Vagina (tissue), 2 donors: ENCODE results near the gene CD36. TPM values are rescaled to one million over a fixed set of nuclear protein-coding genes. Genes with fewer than 3 reads are reported as not detected.

Experiments used
- DNase-seq, 2 donors: peaks; one replicate each; pipeline ENCODE4 v3.0.0-alpha.2; 2017; ENCODE audit errors: extremely low spot score in 2 of 2
- H3K27ac ChIP-seq: fragments of 200-600 bp; sonication (generic); one replicate; pipeline ENCODE4 v1.5.1; 2019
- H3K27me3 ChIP-seq: fragments of 200-600 bp; sonication (generic); one replicate; pipeline ENCODE4 v1.5.1; 2019
- H3K36me3 ChIP-seq, 2 donors: fragments of 200-600 bp; sonication (generic); one replicate each; pipeline ENCODE4 v1.5.1; 2017 to 2019
- H3K4me1 ChIP-seq: fragments of 200-600 bp; sonication (generic); one replicate; pipeline ENCODE4 v1.5.1; 2019
- H3K4me3 ChIP-seq, 2 donors: fragments of 200-600 bp; sonication (generic); 1 replicate in 1 of 2; 2 replicates in 1 of 2; pipeline ENCODE4 v1.5.1; 2016 to 2019
- H3K9me3 ChIP-seq: fragments of 200-600 bp; sonication (generic); one replicate; pipeline ENCODE4 v1.5.1; 2019
- POLR2A ChIP-seq, 2 donors: fragments of 450-650 bp; IDR thresholded peaks; one replicate each; pipeline ENCODE4 v1.6.1; 2017; ENCODE audit warnings: antibody characterized with exemption in 2 of 2, mild to moderate bottlenecking in 2 of 2, moderate library complexity in 2 of 2
- POLR2AphosphoS5 ChIP-seq, 2 donors: sonication (generic); formaldehyde crosslinking; IDR thresholded peaks; one replicate each; pipeline ENCODE4 v1.9.0; 2017; ENCODE audit warnings: antibody characterized with exemption in 2 of 2, mild to moderate bottlenecking in 2 of 2, low read depth in 1 of 2; ENCODE audit not compliant: insufficient read depth in 1 of 2
- intact Hi-C: fragments of 100-400 bp; cut with DNase I; formaldehyde crosslinking; loops from one replicate; pipeline ENCODE4 v1.15.1; 2023
- total RNA-seq: library from RNA; depleted of rRNA; stranded (reverse); fragments of >200 nt; gene quantifications from one replicate; pipeline ENCODE4 v1.2.3, GENCODE V29; 2016
- TF ChIP-seq, protein P1 (sequence below), 3 experiments: fragments of 450-650 bp in 2 of 3; fragments of 200-600 bp in 1 of 3; sonication (generic) in 1 of 3; IDR thresholded peaks; one replicate each; pipeline ENCODE4 v1.5.1; 2017 to 2019; ENCODE audit warnings: antibody characterized with exemption in 3 of 3, mild to moderate bottlenecking in 2 of 3, moderate library complexity in 2 of 3

CD36 gene
- total RNA-seq, 1 donor from 2014 or later, result 102 TPM

DNA sequence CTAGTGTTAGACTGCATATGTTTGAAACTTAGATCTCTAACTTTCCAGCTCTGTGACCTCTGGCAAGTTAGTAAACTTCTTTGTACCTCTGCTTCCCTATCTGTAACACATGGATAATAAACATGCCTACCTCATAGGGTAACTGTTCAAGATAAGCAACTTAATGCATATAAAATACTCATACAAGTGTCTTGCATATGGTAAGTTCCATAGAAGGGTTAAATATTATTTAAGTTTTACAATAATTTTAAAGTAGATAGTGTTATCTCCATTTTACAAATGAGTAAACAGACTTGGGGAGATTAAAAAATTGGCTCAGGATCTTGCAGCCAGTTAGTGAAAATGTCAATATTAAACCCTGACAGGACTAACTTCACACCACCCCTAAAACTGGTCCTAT is 30.1 kb upstream of the CD36 start:
- DNase-seq, result no peak
- Histone ChIP-seq H3K27me3 (no peaks in the 10 kb centered on the region), H3K4me3 (no peak overlapping the region), H3K9me3 (no peaks in the 10 kb centered on the region), H3K36me3 (no peaks in the 10 kb centered on the region), H3K4me1 (no peaks in the 10 kb centered on the region), H3K27ac (no peak overlapping the region)
- TF ChIP-seq, protein P1, sequence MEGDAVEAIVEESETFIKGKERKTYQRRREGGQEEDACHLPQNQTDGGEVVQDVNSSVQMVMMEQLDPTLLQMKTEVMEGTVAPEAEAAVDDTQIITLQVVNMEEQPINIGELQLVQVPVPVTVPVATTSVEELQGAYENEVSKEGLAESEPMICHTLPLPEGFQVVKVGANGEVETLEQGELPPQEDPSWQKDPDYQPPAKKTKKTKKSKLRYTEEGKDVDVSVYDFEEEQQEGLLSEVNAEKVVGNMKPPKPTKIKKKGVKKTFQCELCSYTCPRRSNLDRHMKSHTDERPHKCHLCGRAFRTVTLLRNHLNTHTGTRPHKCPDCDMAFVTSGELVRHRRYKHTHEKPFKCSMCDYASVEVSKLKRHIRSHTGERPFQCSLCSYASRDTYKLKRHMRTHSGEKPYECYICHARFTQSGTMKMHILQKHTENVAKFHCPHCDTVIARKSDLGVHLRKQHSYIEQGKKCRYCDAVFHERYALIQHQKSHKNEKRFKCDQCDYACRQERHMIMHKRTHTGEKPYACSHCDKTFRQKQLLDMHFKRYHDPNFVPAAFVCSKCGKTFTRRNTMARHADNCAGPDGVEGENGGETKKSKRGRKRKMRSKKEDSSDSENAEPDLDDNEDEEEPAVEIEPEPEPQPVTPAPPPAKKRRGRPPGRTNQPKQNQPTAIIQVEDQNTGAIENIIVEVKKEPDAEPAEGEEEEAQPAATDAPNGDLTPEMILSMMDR (IDR thresholded peaks at IDR 0.05), result no peak
- no peak for TF ChIP-seq POLR2A (IDR thresholded peaks at IDR 0.05)
- no peak for TF ChIP-seq POLR2AphosphoS5 (IDR thresholded peaks at IDR 0.05; ENCODE audit: insufficient read depth in 1 of 2, low read depth in 1 of 2)
- intact Hi-C loops, result no loop called here

DNA sequence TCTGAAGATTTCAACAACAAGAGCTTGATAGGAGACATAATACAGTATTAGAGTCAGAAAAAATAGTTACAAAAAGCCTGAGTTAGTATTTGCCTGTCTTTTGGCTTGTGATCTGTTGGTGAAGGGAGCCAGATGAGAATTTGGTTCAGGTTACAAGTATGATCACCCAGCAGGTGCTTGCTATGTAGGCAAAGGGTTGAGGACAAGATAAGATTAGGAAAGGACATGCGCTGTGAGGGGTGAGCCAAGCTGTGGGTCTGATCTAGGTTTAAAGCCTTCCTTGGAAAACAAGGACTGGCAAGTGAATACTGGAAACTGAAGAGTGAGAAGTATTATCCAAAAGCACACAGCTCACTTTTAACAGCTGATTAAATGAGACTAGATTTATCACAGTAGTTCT is 28.7 kb upstream of the CD36 start:
- Histone ChIP-seq H3K36me3 (no peaks in the 10 kb centered on the region), H3K4me1 (peaks cover 2% of the 10 kb centered on the region)
- intact Hi-C loops, result no loop called here

DNA sequence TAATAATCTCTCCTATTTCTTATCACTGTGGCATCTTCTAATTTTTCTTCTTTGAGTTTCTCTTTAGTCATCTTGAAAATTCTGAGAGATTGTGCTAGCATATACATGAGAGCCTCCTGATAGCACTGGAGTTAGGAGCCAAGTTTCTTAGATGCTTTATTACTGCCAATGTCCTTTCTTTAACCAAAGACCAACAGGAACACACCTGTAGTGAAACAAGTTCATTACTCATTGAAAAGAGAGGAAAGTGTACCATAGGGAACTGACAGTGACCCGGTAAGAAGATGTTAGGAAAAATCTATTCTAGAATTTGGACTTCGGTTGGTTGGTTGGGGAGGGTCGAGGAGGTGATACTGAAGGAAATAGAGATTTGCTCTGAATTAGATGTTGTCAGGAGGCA is 27.1 kb upstream of the CD36 start:
- Histone ChIP-seq H3K4me1 (peaks cover 9% of the 10 kb centered on the region), H3K9me3 (no peaks in the 10 kb centered on the region), H3K27ac (no peak overlapping the region), H3K27me3 (no peaks in the 10 kb centered on the region), H3K4me3 (no peak overlapping the region), H3K36me3 (no peaks in the 10 kb centered on the region)
- intact Hi-C loops, result no loop called here
- TF ChIP-seq, protein P1 (IDR thresholded peaks at IDR 0.05), result no peak
- TF ChIP-seq POLR2AphosphoS5 (IDR thresholded peaks at IDR 0.05; ENCODE audit: insufficient read depth in 1 of 2, low read depth in 1 of 2) (no peak), POLR2A (IDR thresholded peaks at IDR 0.05) (no peak)
- no peak for DNase-seq

More for the DNA sequence above, 28.7 kb upstream of the CD36 start:
- DNase-seq, result no peak
- H3K9me3 ChIP-seq, result no peaks in the 10 kb centered on the region
- TF ChIP-seq, protein P1 (IDR thresholded peaks at IDR 0.05), result no peak
- TF ChIP-seq POLR2AphosphoS5 (IDR thresholded peaks at IDR 0.05; ENCODE audit: insufficient read depth in 1 of 2, low read depth in 1 of 2), result no peak
- no peak for TF ChIP-seq POLR2A (IDR thresholded peaks at IDR 0.05)
- H3K27ac ChIP-seq, result no peak overlapping the region
- H3K4me3 ChIP-seq, result no peak overlapping the region
- H3K27me3 ChIP-seq, result no peaks in the 10 kb centered on the region

DNA sequence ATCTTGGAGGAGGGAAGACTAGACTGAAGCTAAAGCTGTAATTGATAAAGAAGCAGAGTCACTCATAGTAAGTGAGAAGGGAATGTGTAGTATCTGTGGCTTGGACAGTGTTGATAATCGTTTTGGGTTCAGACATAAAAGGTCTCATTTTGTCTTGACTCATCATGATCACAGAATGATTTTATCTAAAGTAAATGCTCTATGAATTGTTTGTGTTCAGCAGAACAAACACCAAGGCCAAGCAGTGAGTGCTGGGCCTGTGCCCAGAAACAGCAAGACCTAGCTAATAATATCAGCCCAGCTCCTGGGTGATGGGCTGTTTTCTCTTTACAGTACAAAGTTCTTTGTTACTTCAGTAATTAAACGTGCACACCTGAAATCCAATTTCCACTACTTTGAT is 26.7 kb upstream of the CD36 start:
- H3K36me3 ChIP-seq, result no peaks in the 10 kb centered on the region
- no peaks in the 10 kb centered on the region for H3K9me3 ChIP-seq
- no peak for DNase-seq
- H3K27me3 ChIP-seq, result no peaks in the 10 kb centered on the region
- TF ChIP-seq POLR2A (IDR thresholded peaks at IDR 0.05), result no peak
- TF ChIP-seq POLR2AphosphoS5 (IDR thresholded peaks at IDR 0.05; ENCODE audit: insufficient read depth in 1 of 2, low read depth in 1 of 2), result no peak
- TF ChIP-seq, protein P1 (IDR thresholded peaks at IDR 0.05), result no peak
- H3K4me1 ChIP-seq, result peaks cover 9% of the 10 kb centered on the region
- H3K27ac ChIP-seq, result no peak overlapping the region
- intact Hi-C loops, result no loop called here
- no peak overlapping the region for H3K4me3 ChIP-seq

DNA sequence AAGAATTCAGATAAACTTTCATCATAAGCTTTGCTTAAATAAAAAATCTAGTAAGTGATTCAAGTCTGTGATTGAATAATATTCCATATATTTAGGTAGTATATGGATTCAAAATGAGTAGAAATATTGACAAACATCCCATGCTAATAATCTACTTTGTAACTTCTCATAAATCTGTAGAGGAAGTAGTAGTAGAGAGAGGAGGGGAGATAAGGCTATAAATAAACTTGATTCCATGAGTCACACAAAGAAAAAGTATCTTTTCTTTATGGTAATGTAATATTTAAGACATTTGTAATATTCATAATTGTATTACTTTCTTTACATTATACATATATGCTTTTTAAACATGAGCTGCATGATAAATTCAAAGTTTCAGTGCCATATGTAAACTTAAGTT is 25.6 kb upstream of the CD36 start:
- DNase-seq, result no peak
- Histone ChIP-seq H3K4me1 (peaks cover 9% of the 10 kb centered on the region), H3K27ac (no peak overlapping the region), H3K4me3 (no peak overlapping the region), H3K36me3 (no peaks in the 10 kb centered on the region), H3K9me3 (no peaks in the 10 kb centered on the region), H3K27me3 (no peaks in the 10 kb centered on the region)
- intact Hi-C loops, result no loop called here
- TF ChIP-seq POLR2AphosphoS5 (IDR thresholded peaks at IDR 0.05; ENCODE audit: insufficient read depth in 1 of 2, low read depth in 1 of 2), result no peak
- TF ChIP-seq, protein P1 (IDR thresholded peaks at IDR 0.05), result no peak
- TF ChIP-seq POLR2A (IDR thresholded peaks at IDR 0.05), result no peak
